ENCODE results near the gene ADAMTSL5.
"Not testable (repeated sequence)": the region's sequence is repeated elsewhere in the genome, so short reads cannot be mapped to it uniquely, and the experiment has no call there.

Gene ADAMTSL5

DNA sequence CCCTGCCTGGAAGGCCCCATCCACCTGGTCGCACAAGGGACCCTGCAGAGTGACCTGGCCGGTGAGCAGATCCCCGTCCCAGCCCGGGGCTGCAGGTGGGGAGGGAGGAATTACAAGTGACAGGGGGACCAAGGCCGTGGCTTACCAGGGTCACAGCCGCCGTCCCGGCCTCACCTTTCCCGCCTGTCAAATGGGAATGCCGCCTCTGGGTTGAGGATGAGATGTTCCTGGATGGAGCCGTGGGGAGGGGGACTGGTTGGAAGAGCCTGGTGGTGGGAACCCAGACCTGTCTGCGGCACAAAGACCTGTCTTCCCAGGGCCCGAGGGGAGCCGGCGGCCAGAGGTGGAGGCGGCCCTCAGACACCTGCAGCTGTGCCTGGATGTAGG lies 16.6 kb upstream of the ADAMTSL5 start:
- no peak for DNase-seq

GRCh38 chr19:1528596-1529429 lies 16.0 kb upstream of the ADAMTSL5 start:
- DNase-seq: no peak

DNA sequence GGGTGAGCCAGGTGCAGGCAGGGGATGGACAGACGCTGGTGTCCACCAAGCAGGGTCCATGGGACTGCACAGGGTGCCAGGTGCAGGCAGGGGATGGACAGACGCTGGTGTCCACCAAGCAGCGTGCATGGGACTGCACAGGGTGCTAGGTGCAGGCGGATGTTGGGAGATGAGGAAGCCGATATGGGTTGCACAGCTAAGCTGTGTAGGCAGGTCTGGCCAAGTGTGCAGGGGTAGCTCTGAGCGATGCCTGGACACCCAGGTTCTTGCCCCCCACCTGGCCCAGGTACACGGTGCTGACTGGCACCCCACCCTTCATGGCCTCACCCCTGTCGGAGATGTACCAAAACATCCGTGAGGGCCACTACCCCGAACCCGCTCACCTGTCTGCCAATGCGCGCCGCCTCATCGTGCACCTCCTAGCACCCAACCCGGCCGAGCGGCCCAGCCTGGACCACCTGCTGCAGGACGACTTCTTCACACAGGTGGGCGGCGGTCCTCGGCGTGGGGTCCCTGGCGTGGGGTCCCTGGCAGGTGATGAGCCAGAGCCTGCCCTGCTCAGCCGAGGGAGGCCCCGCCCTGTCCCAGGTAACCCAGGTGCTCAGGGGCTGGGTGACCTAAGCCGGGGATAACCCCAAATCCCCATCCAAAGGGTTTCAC lies 15.0 kb upstream of the ADAMTSL5 start:
- DNase-seq: no peak

- DNase-seq: no peak
Measured at GRCh38 chr19:1526979-1527649, 14.3 kb upstream of the ADAMTSL5 start.

GRCh38 chr19:1526066-1526778 lies 13.4 kb upstream of the ADAMTSL5 start:
- no peak for DNase-seq

GRCh38 chr19:1525343-1525742 lies 12.5 kb upstream of the ADAMTSL5 start:
- no peak for DNase-seq

- DNase-seq: no peak
Measured at GRCh38 chr19:1524972-1525325, 12.1 kb upstream of the ADAMTSL5 start.

DNA sequence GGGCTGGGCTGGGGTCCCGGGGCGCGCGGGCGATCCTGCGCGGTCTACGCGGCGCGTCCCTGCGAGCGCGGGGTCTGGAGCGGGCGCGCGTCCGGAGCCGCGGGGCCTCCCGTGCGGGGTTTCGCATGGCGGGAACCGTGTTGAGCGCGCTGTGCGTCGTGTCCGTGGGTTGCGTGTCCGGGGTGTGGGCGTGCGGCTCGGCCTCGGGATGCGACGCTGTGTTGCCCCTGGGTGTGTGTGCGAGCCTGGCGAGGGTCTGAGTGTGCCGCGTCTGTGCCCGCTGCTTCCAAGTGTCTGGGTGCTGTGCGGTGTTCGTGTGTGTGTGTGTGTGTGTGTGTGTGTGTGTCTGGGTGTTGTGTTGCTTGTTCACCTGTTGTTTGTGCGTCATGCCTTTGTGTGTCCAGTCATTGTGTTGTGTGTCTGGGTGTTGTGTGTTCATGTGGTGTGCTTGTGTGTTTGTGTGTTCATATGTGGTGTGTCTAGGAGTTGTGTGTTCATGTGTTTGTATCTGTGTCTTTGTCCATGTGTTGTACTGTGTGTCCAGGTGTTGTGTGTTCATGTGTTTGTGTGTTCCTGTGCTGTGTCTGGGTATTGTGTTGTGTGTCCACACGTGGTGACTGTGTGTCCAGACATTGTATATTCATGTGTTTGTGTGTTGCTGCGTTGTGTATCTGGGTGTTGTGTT lies 11.6 kb upstream of the ADAMTSL5 start:
- no peak for DNase-seq

GRCh38 chr19:1523412-1524286 lies 10.8 kb upstream of the ADAMTSL5 start, which contains the start of gene PLK5:
TSS of gene PLK5 (plus strand) at chr19:1524077. CDS start at chr19:1526997, 2,920 bp downstream.
- DNase-seq: no peak

- no peak for DNase-seq
Measured at GRCh38 chr19:1522838-1523237, 10.0 kb upstream of the ADAMTSL5 start.

GRCh38 chr19:1522061-1522460 lies 9.2 kb upstream of the ADAMTSL5 start:
- DNase-seq: no peak

GRCh38 chr19:1521636-1522035 lies 8.8 kb upstream of the ADAMTSL5 start:
- DNase-seq: no peak

GRCh38 chr19:1520203-1520780 lies 7.5 kb upstream of the ADAMTSL5 start:
- DNase-seq: no peak

- DNase-seq: not testable (repeated sequence)
Measured at GRCh38 chr19:1519802-1520201, 7.0 kb upstream of the ADAMTSL5 start.

GRCh38 chr19:1518471-1518870 lies 5.7 kb upstream of the ADAMTSL5 start:
- no peak for DNase-seq

- no peak for DNase-seq
Measured at GRCh38 chr19:1516395-1516753, 3.6 kb upstream of the ADAMTSL5 start.

DNA sequence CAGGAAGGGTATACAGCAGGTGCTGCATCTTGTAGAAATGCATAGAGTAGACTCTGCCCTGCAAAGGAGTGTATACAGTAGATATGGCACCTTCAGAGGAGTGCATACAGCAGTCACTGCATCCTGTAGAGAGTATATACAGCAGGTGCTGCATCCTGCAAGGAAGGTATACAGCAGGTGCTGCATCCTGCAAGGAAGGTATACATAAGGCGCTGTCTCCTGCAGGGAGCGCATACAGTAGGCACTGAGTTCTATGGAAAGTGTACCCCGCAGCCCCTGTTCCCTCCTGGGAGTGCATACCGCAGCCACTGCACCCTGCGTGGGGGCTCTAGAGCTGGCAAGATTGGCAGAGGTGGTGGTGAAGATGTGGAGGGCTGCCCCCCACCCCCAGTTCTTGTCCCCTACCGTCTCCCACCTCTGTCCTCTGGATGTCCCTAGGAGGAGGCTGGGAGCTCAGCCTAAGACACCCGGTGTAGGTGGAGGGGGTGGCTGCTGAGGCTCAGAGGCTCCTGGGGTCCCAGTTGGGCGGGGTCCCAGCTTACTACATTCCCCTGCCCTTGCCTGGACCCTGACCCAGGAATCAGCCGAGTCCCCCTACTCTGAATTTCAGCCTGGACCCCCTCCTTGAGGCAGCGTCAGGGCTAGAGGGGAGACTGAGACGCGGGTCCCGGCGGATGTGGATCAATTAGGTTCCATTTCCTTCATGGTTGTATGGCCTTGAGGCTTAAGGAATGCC lies 2.3 kb upstream of the ADAMTSL5 start:
- DNase-seq: no peak

- DNase-seq: no peak
Measured at GRCh38 chr19:1514295-1514661, 1.5 kb upstream of the ADAMTSL5 start.

GRCh38 chr19:1513499-1514294 lies 878 bp upstream of the ADAMTSL5 start:
- peak; percentile 52 for DNase-seq
